Kidney glomerular epithelial cell (primary cell): ENCODE results near the gene SEC14L1.
A peak's percentile ranks its signal among the peaks of the same experiment; 100 is the strongest.

Experiments
- DNase-seq: peaks from one replicate; lab custom pipeline; 2025; lab: John Stamatoyannopoulos, UW

The SEC14L1 gene

GRCh38 chr17:77214328-77214727, 73.6 kb downstream of the SEC14L1 start:
- DNase-seq = no peak

DNA sequence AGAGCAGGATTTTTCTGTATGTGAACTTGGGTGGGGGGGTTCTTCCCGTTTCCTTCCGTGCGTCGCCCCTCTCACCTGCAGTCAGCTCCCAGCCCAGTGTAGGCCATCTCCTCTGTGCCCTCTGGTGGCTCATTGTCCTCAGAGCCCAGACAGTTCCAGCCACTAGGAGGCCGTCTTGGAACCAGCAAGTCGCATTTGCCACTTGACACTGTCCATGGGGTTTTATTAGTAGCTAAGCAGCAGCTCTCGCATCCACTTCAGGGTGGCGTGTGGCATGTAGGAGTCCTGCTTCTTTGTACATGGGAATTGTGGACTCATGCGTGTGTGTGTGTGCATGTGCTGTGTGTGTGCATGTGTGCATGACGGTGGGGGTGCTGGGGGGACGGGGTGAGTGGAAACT, 74.0 kb downstream of the SEC14L1 start:
- DNase-seq = no peak

- no peak for DNase-seq
Measured at GRCh38 chr17:77215281-77215680, 74.5 kb downstream of the SEC14L1 start.

DNA sequence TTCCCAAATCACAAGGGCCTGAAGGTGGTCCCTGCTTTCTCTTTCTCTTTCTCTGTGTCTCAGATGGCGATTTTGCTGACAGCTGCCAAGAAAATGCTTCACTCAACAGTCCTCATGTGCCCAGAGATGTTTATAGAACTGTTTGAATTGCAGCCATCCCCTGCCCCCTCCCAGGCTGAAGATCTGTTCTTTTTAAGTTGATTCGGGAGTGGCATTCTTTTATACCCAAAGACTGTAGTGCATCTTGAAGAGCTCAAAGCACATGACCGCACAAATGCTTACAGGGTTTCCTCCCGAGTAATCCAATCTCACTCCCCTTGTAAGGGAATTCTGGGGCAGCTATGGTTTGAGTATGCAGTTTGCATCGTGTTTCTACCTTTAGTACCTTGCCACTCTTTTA, 75.7 kb downstream of the SEC14L1 start:
- DNase-seq = no peak

- DNase-seq = no peak
Measured at GRCh38 chr17:77217123-77217522, 76.4 kb downstream of the SEC14L1 start.

GRCh38 chr17:77217566-77217965, 76.8 kb downstream of the SEC14L1 start:
- no peak for DNase-seq

GRCh38 chr17:77218902-77219301, 78.1 kb downstream of the SEC14L1 start:
- DNase-seq = no peak

DNA sequence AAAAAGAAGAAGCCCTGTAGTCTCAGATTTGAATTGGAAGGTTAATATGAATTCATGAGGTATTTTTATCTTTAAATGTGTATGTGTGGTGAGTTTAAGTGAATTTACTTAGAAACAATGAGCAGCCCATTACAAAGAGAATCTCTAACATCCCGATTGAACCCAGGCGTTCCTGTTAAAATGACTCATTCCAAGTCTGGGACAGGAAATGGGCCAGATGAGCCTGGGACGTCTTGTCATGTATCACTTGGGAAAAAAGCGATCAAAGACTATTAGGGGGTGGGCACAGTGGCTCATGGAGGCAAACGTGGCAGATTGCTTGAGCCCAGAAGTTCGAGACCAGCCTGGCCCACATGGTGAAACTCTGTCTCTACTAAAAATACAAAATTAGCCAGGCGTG, 81.6 kb downstream of the SEC14L1 start:
- no peak for DNase-seq

GRCh38 chr17:77223642-77224420, 83.1 kb downstream of the SEC14L1 start:
- DNase-seq = no peak

DNA sequence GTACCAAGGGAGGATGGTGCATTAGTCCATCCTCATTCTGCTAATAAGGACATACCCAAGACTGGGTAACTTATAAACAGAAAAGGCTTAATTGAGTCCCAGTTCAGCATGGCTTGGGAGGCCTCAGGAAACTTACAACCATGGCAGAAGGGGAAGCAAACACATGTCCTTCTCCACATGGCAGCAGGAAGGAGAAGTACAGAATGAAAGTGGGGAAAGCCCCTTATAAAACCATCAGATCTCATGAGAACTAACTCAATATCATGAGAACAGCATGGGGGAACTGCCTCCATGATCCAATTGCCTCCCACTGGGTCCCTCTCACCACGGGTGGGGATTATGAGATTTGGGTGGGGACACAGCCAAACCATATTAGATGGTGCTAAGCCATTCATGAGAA, 84.5 kb downstream of the SEC14L1 start:
- no peak for DNase-seq

GRCh38 chr17:77227461-77228240, 86.9 kb downstream of the SEC14L1 start:
- no peak for DNase-seq

DNA sequence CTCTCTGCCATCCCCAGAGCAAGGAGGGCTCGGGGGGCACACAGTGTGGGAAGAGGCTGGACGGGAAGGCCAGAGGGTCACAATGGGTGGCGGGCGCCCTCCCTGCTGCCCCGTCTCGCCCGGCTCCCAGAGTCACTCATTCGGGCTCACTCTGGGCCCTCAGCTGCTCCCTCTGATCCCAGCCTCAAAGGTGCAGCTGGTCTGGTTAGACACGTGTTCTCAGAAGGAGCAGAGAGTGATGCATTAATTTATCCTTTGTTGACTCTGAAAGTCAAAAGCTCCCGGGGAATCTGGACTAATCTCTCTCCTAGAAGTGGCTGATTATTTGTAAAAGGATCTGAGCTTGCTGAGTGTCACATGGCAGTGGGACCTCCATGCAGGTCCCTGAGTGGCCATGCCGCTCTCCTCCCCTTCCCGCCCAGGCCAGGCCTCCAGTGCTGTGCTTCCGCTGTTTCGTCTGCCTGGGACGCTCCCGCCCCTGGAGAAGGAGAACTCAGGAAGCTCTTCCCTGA, 87.5 kb downstream of the SEC14L1 start:
- no peak for DNase-seq

DNA sequence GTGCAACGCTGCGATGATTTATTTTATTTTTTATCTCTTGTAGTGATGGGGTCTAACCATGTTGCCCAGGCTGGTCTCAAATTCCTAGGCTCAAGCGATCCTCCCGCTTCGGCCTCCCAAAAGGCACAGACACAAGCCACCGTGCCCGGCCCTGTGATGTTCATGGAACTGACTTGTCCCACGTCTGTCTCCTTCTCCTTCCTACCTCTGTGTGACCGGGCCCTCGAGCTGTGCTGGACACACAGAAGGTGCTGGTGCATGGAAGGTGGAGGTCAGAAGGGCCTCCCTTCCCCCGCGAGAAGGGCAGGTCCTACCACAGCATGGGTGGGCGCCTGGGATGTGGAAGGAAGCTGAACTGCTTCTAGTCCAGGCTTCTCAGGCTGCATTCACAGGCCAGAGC, 88.0 kb downstream of the SEC14L1 start:
- DNase-seq = no peak

GRCh38 chr17:77229786-77230435, 89.1 kb downstream of the SEC14L1 start:
- no peak for DNase-seq

- no peak for DNase-seq
Measured at GRCh38 chr17:77230436-77230830, 89.7 kb downstream of the SEC14L1 start.

GRCh38 chr17:77231076-77231871, 90.5 kb downstream of the SEC14L1 start:
- no peak for DNase-seq

- no peak for DNase-seq
Measured at GRCh38 chr17:77233127-77233526, 92.4 kb downstream of the SEC14L1 start.

DNA sequence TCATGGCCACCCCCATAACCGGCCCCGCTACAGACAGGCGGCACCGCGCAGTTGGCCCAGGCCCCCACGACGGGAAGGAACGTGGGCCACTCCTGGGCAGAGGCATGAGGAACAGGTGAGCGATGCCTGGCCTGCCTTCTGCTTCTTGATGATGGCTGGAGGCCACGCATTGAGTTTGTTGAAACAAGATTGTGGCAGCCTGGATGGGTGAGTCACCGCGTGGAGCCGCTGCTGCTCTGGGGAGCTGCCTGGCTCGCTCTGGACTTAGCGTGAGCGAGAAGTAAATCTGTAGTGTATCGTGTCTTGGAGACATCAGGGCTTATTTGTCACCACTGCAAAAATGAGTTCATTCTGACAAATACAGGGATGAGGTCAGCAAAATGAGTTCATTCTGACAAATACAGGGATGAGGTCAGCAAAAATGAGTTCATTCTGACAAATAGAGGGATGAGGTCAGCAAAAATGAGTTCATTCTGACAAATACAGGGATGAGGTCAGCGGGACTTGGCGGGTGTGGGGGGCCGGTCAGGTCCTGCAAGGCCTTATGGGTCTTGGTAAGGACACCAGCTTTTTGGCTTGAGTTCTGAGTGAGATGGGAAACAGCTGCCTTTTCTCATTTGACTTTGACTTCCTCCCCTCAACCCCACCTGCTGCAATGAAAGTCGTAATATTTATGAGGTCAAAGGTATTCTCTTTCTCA, 93.0 kb downstream of the SEC14L1 start:
- DNase-seq = no peak

DNA sequence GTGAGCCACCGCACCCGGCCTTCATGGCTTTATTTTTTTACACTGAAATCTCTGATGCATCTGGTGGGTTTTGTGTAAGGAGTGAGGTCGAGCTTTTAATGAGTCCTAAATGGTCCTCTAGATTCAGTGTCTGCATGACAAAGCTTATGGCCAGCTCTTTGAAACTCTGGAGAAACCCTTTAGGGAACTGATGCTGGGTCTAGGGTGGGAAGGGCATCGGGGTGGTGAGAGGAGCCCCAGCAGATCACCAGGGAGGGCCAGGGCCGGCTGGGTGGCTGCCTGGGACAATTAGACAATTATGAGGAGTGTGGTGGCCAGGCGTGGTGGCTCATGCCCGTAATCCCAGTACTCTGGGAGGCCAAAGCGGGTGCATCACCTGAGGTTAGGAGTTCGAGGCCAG, 93.9 kb downstream of the SEC14L1 start:
- DNase-seq = no peak

GRCh38 chr17:77235370-77235941, 94.7 kb downstream of the SEC14L1 start:
- DNase-seq = peak; percentile 25
